DND-41 (cell line): ENCODE measurements around the gene C1QTNF3.

Experiments used
- ATAC-seq: fragments of 200-7000 bp; cut with Tn5 transposase; 3 replicates; pipeline ENCODE4 v1.9.1; 2021; ENCODE audit warnings: low read depth; ENCODE audit not compliant: insufficient read depth
- DNase-seq: peaks from one replicate; pipeline ENCODE4 v3.0.0-alpha.2; 2020
- H2AFZ ChIP-seq: 2 replicates; pipeline ENCODE4 v1.6.0; 2012; ENCODE audit warnings: low read depth, low read length
- H3K27ac ChIP-seq: 2 replicates; pipeline ENCODE4 v1.5.1; 2012; ENCODE audit warnings: low read length, inconsistent platforms
- H3K27me3 ChIP-seq: fragments of 200-600 bp; sonication (generic); 2 replicates; pipeline ENCODE4 v1.6.0; 2012; ENCODE audit warnings: low read length, mild to moderate bottlenecking, inconsistent platforms; ENCODE audit not compliant: insufficient read depth, poor library complexity
- H3K36me3 ChIP-seq: 2 replicates; pipeline ENCODE4 v1.5.1; 2012; ENCODE audit warnings: low read length, inconsistent platforms; ENCODE audit not compliant: insufficient read depth
- H3K4me1 ChIP-seq: 2 replicates; pipeline ENCODE4 v1.5.1; 2012; ENCODE audit warnings: mild to moderate bottlenecking, low read length; ENCODE audit not compliant: insufficient read depth
- H3K4me2 ChIP-seq: 2 replicates; pipeline ENCODE4 v1.6.0; 2012; ENCODE audit warnings: mild to moderate bottlenecking, moderate library complexity, low read length, inconsistent platforms; ENCODE audit not compliant: insufficient read depth
- H3K4me3 ChIP-seq, 2 experiments: fragments of 200-600 bp in 1 of 2; shearing (Covaris generic) in 1 of 2; 2 replicates each; pipeline ENCODE4 v1.5.1; 2012 to 2016; ENCODE audit warnings: inconsistent platforms in 2 of 2, low read length in 2 of 2, mild to moderate bottlenecking in 2 of 2, low read depth in 1 of 2, moderate library complexity in 1 of 2
- H3K79me2 ChIP-seq: 2 replicates; pipeline ENCODE4 v1.6.0; 2012; ENCODE audit warnings: low read length, inconsistent platforms; ENCODE audit not compliant: insufficient read depth
- H3K9ac ChIP-seq: 2 replicates; pipeline ENCODE4 v1.6.0; 2012; ENCODE audit warnings: low read depth, mild to moderate bottlenecking, inconsistent platforms, low read length, moderate library complexity
- H3K9me3 ChIP-seq: 2 replicates; pipeline ENCODE4 v1.5.1; 2012; ENCODE audit warnings: low read length, moderate library complexity, mild to moderate bottlenecking, inconsistent platforms; ENCODE audit not compliant: insufficient read depth, severe bottlenecking
- H4K20me1 ChIP-seq: 2 replicates; pipeline ENCODE4 v1.6.0; 2012; ENCODE audit warnings: low read length; ENCODE audit not compliant: insufficient read depth
- CTCF ChIP-seq: IDR thresholded peaks from 2 replicates; pipeline ENCODE4 v1.5.1; 2012; ENCODE audit warnings: borderline replicate concordance, low read length, moderate library complexity, mild to moderate bottlenecking; ENCODE audit not compliant: poor library complexity, severe bottlenecking; ENCODE audit errors: extremely low read depth
- EZH2 ChIP-seq: IDR thresholded peaks from 3 replicates; pipeline ENCODE4 v1.6.1; 2012; ENCODE audit warnings: borderline replicate concordance, low read depth, mild to moderate bottlenecking, moderate library complexity, low read length, inconsistent platforms; ENCODE audit not compliant: severe bottlenecking

The C1QTNF3 gene

GRCh38 chr5:34053571-34054399, 10.8 kb upstream of the C1QTNF3 start:
- no peak for TF ChIP-seq CTCF
- no peak for TF ChIP-seq EZH2
- Histone ChIP-seq H4K20me1 (no peaks in the 10 kb centered on the region), H3K9ac (no peak overlapping the region), H3K4me1 (no peaks in the 10 kb centered on the region), H3K27me3 (no peaks in the 10 kb centered on the region), H3K27ac (no peak overlapping the region), H3K4me2 (no peak overlapping the region), H3K9me3 (no peaks in the 10 kb centered on the region), H3K4me3 (no peak overlapping the region), H3K79me2 (no peaks in the 10 kb centered on the region), H3K36me3 (0 out of 2 replicates have a peak, but pooled peaks cover 4% of the 10 kb centered on the region), H2AFZ (no peak overlapping the region)
- DNase-seq (no peak), ATAC-seq (no peak)

- Histone ChIP-seq H3K4me1 (no peaks in the 10 kb centered on the region), H3K36me3 (0 out of 2 replicates have a peak, but pooled peaks cover 4% of the 10 kb centered on the region), H3K9ac (no peak overlapping the region), H4K20me1 (no peaks in the 10 kb centered on the region), H3K4me2 (no peak overlapping the region), H3K9me3 (no peaks in the 10 kb centered on the region), H3K27me3 (no peaks in the 10 kb centered on the region), H2AFZ (no peak overlapping the region), H3K4me3 (no peak overlapping the region), H3K79me2 (no peaks in the 10 kb centered on the region), H3K27ac (no peak overlapping the region)
- no peak for ATAC-seq
- DNase-seq: no peak
- no peak for TF ChIP-seq CTCF
- TF ChIP-seq EZH2: no peak
These were observed 10.1 kb upstream of the C1QTNF3 start for GRCh38 chr5:34053133-34053532.

GRCh38 chr5:34051374-34051980, 8.5 kb upstream of the C1QTNF3 start:
- ATAC-seq (no peak), DNase-seq (no peak)
- no peak overlapping the region for H3K4me2 ChIP-seq
- no peak overlapping the region for H3K27ac ChIP-seq
- no peaks in the 10 kb centered on the region for H4K20me1 ChIP-seq
- no peaks in the 10 kb centered on the region for H3K79me2 ChIP-seq
- no peak overlapping the region for H3K4me3 ChIP-seq
- H3K9me3 ChIP-seq: no peaks in the 10 kb centered on the region
- TF ChIP-seq CTCF: no peak
- TF ChIP-seq EZH2: no peak
- no peak overlapping the region for H2AFZ ChIP-seq
- H3K27me3 ChIP-seq: no peaks in the 10 kb centered on the region
- 0 out of 2 replicates have a peak, but pooled peaks cover 4% of the 10 kb centered on the region for H3K36me3 ChIP-seq
- no peaks in the 10 kb centered on the region for H3K4me1 ChIP-seq
- no peak overlapping the region for H3K9ac ChIP-seq
